Right lobe of liver (tissue), 6 donors: Measurements from ENCODE around the gene ATOSA. TPM values are rescaled to one million over a fixed set of nuclear protein-coding genes. Genes with fewer than 3 reads are reported as not detected.
A peak's percentile ranks its signal among the peaks of the same experiment; 100 is the strongest.

Experiments
- ATAC-seq, 4 donors: fragments of 200-7000 bp; cut with Tn5 transposase; one replicate each; pipeline ENCODE4 v1.9.1; 2020; ENCODE audit warnings: mild to moderate bottlenecking in 4 of 4, moderate library complexity in 4 of 4
- DNase-seq, 3 donors: peaks; one replicate each; pipeline ENCODE4 v3.0.0-alpha.2; 2020
- H3K27ac ChIP-seq, 3 donors: fragments of 200-600 bp; one replicate each; pipeline ENCODE4 v1.8.0; 2022
- H3K27me3 ChIP-seq, 2 donors: fragments of 200-600 bp; one replicate each; pipeline ENCODE4 v1.8.0; 2022
- H3K36me3 ChIP-seq, 4 donors: fragments of 200-600 bp; sonication (generic) in 1 of 4; one replicate each; pipeline versions ENCODE4 v1.5.1 to v1.8.0; 2017 to 2022; ENCODE audit warnings: control low read depth in 1 of 4
- H3K4me1 ChIP-seq, 4 donors: fragments of 200-600 bp; sonication (generic) in 1 of 4; one replicate each; pipeline versions ENCODE4 v1.5.1 to v1.8.0; 2017 to 2022; ENCODE audit warnings: control low read depth in 1 of 4
- H3K4me3 ChIP-seq, 3 donors: fragments of 200-600 bp; one replicate each; pipeline ENCODE4 v1.8.0; 2022
- H3K9me3 ChIP-seq, 4 donors: fragments of 200-600 bp; sonication (generic) in 1 of 4; one replicate each; pipeline versions ENCODE4 v1.5.1 to v1.8.0; 2017 to 2022; ENCODE audit warnings: control low read depth in 1 of 4
- CTCF ChIP-seq, 4 donors: fragments of 200-600 bp in 3 of 4; fragments of 450-650 bp in 1 of 4; IDR thresholded peaks; one replicate each; pipeline versions ENCODE4 v1.5.1 to v1.8.0; 2016 to 2022; ENCODE audit warnings: antibody characterized with exemption in 4 of 4, mild to moderate bottlenecking in 2 of 4
- POLR2A ChIP-seq: fragments of 450-650 bp; IDR thresholded peaks from one replicate; pipeline ENCODE4 v1.6.1; 2017; ENCODE audit warnings: antibody characterized with exemption, mild to moderate bottlenecking
- WGBS: methylation state at CpG from one replicate; pipeline ENCODE4 v1.1.6; 2018; ENCODE audit warnings: low coverage, low lambda C conversion rate; ENCODE audit not compliant: insufficient coverage; ENCODE audit errors: missing lambda C conversion rate; 5-methylcytosine and 5-hydroxymethylcytosine counted together
- intact Hi-C, 2 donors: fragments of 100-400 bp; cut with DNase I; formaldehyde crosslinking; loops; one replicate each; pipeline versions ENCODE4 v1.11.2 to v1.14.1; 2022
- long read RNA-seq: library from polyadenylated mRNA; unstranded; transcript quantifications from one replicate; pipeline ENCODE4 v2.0.0, GENCODE V29; 2019
- total RNA-seq, 6 experiments: library from RNA; depleted of rRNA in 2 of 6; stranded (reverse); fragments of >200 nt in 2 of 6; fragmentation: NEBNext Ultra II Directional in 3 of 6; extraction: Animal tissue kit (Norgen Biotek cat#: 25700) in 3 of 6; gene quantifications; one replicate each; pipeline versions ENCODE4 v1.1.0 to v1.2.4, GENCODE V29; 2016 to 2023
- donor health status: DM: no; HTN: yes; CAD: no.
- donor health status: DM: no; HTN: no; CAD: no.
- donor health status: DM: no; HTN: no; CAD: no.
- donor health status: DM: no; HTN: yes; CAD: no.
- donor health status: DM: no; HTN: yes; CAD: no.

The ATOSA gene
- total RNA-seq = 10 to 100 TPM; 18.9 to 52.9 (median 35.4) TPM
- long read RNA-seq, partial matches to known transcripts = 0 of 5 reads
- long read RNA-seq, other reads (novel, unspliced or antisense) = 5 of 5 reads

GRCh38 chr15:52679232-52680040 is at the start of gene ATOSA:
ATOSA (minus strand) TSS chr15:52679388; CDS start chr15:52678021, 1,367 bp downstream.
- peak; percentile 94 to 96 (median 96) for DNase-seq
- 2% methylated on average over 24 of the region's 55 CpGs for WGBS
- TF ChIP-seq CTCF (IDR thresholded peaks at IDR 0.05) (no peak), POLR2A (peak; percentile 71)
- H3K9me3 ChIP-seq = no peaks in the 10 kb centered on the region
- H3K36me3 ChIP-seq = peaks cover 0 to 20% (median 2%) of the 10 kb centered on the region in 4 donors
- H3K27me3 ChIP-seq = no peaks in the 10 kb centered on the region
- intact Hi-C loops = loop anchor here in 1 of 2 donors (10.0 kb wide), 1 partner anchor 95 kb away; no protein-coding TSS in a partner anchor
- peak; percentile 87 to 91 (median 89) for ATAC-seq
- H3K4me1 ChIP-seq = peaks cover 0 to 22% (median 1%) of the 10 kb centered on the region in 4 donors
- peak within 1 kb of the TSS; percentile 81 to 85 (median 82) for H3K4me3 ChIP-seq
- peak within 1 kb of the TSS; percentile 92 to 97 (median 95) for H3K27ac ChIP-seq

- H3K4me1 ChIP-seq = peaks cover 0 to 22% (median 12%) of the 10 kb centered on the region in 4 donors
- ATAC-seq (no peak), DNase-seq (no peak)
- H3K27ac ChIP-seq = no peak overlapping the region
- intact Hi-C loops = no loop called here
- H3K9me3 ChIP-seq = no peaks in the 10 kb centered on the region
- 78% methylated on average over 2 of the region's 2 CpGs for WGBS
- no peaks in the 10 kb centered on the region for H3K36me3 ChIP-seq
- TF ChIP-seq CTCF (IDR thresholded peaks at IDR 0.05) = no peak
- H3K27me3 ChIP-seq = no peaks in the 10 kb centered on the region
- no peak overlapping the region for H3K4me3 ChIP-seq
Observed at GRCh38 chr15:52728899-52729298, 49.7 kb upstream of the ATOSA start.

- Histone ChIP-seq H3K27ac (no peak overlapping the region), H3K4me1 (peaks cover 0 to 13% (median 6%) of the 10 kb centered on the region in 4 donors), H3K27me3 (no peaks in the 10 kb centered on the region), H3K4me3 (no peak overlapping the region), H3K9me3 (no peaks in the 10 kb centered on the region), H3K36me3 (no peaks in the 10 kb centered on the region)
- no peak for DNase-seq
- TF ChIP-seq CTCF (IDR thresholded peaks at IDR 0.05) (no peak), POLR2A (no peak)
- intact Hi-C loops = no loop called here
- ATAC-seq = no peak
- WGBS = 100% methylated on average over 1 of the region's 3 CpGs
Observed at GRCh38 chr15:52727815-52728214, 48.6 kb upstream of the ATOSA start.

GRCh38 chr15:52726195-52726594 is 47.0 kb upstream of the ATOSA start:
- Histone ChIP-seq H3K27ac (no peak overlapping the region), H3K36me3 (no peaks in the 10 kb centered on the region), H3K27me3 (no peaks in the 10 kb centered on the region), H3K9me3 (no peaks in the 10 kb centered on the region), H3K4me1 (no peaks in the 10 kb centered on the region), H3K4me3 (no peak overlapping the region)
- ATAC-seq = no peak
- intact Hi-C loops = no loop called here
- DNase-seq = no peak
- no peak for TF ChIP-seq CTCF (IDR thresholded peaks at IDR 0.05)
- no peak for TF ChIP-seq POLR2A
- WGBS = 93% methylated on average over 2 of the region's 2 CpGs
